ENCODE results near the gene PUSL1. TPM values are rescaled to one million over a fixed set of nuclear protein-coding genes. Genes with fewer than 3 reads are reported as not detected.

The PUSL1 gene
- polyA plus RNA-seq (2013, experiment 1 of 4), result 18.1 TPM
- 19.2 TPM for polyA plus RNA-seq (2013, experiment 2 of 4)
- polyA plus RNA-seq (2013, experiment 3 of 4), result 16.2 TPM
- 17.3 TPM for polyA plus RNA-seq (2013, experiment 4 of 4)

GRCh38 chr1:1307923-1308755 lies at the start of gene PUSL1, which contains the start of gene ACAP3:
TSS of gene PUSL1 (plus strand) at chr1:1308597. CDS start at chr1:1308644, 47 bp downstream.
TSS of gene ACAP3 (minus strand) at chr1:1307930. CDS start at chr1:1307815, 115 bp downstream.
- Histone ChIP-seq H3K36me3 (ENCODE audit: control insufficient read depth, insufficient read depth, low read length) (peaks cover 9% of the 10 kb centered on the region), H3K27ac (ENCODE audit: insufficient read depth, low read depth, low read length, poor library complexity, severe bottlenecking) (peak within 1 kb of the TSS; percentile 84), H3K27me3 (ENCODE audit: control insufficient read depth, insufficient read depth, low read length, poor library complexity, severe bottlenecking) (peaks cover 13% of the 10 kb centered on the region), H3K4me1 (ENCODE audit: control insufficient read depth, insufficient read depth, low read length) (peaks cover 36% of the 10 kb centered on the region), H3K4me3 (ENCODE audit: insufficient read depth, low read depth, low read length) (peak within 1 kb of the TSS; percentile 83), H3K9me3 (ENCODE audit: control insufficient read depth, low read length) (no peaks in the 10 kb centered on the region)
- WGBS, 2 experiments, result 0% methylated on average over 131 of the region's 131 CpGs

GRCh38 chr1:1259119-1259488 lies 49.3 kb upstream of the PUSL1 start:
- no peaks in the 10 kb centered on the region for H3K27me3 ChIP-seq (ENCODE audit: control insufficient read depth, insufficient read depth, low read length, poor library complexity, severe bottlenecking)
- H3K36me3 ChIP-seq (ENCODE audit: control insufficient read depth, insufficient read depth, low read length), result peaks cover 30% of the 10 kb centered on the region
- H3K27ac ChIP-seq (ENCODE audit: insufficient read depth, low read depth, low read length, poor library complexity, severe bottlenecking), result no peak overlapping the region
- H3K4me1 ChIP-seq (ENCODE audit: control insufficient read depth, insufficient read depth, low read length), result peaks cover 6% of the 10 kb centered on the region
- 96 to 98% methylated on average over 22 of the region's 22 CpGs for WGBS, 2 experiments
- no peak overlapping the region for H3K4me3 ChIP-seq (ENCODE audit: insufficient read depth, low read depth, low read length)
- no peaks in the 10 kb centered on the region for H3K9me3 ChIP-seq (ENCODE audit: control insufficient read depth, low read length)

- Histone ChIP-seq H3K27me3 (ENCODE audit: control insufficient read depth, insufficient read depth, low read length, poor library complexity, severe bottlenecking) (no peaks in the 10 kb centered on the region), H3K27ac (ENCODE audit: insufficient read depth, low read depth, low read length, poor library complexity, severe bottlenecking) (no peak overlapping the region), H3K36me3 (ENCODE audit: control insufficient read depth, insufficient read depth, low read length) (peaks cover 30% of the 10 kb centered on the region), H3K4me1 (ENCODE audit: control insufficient read depth, insufficient read depth, low read length) (peaks cover 6% of the 10 kb centered on the region), H3K4me3 (ENCODE audit: insufficient read depth, low read depth, low read length) (no peak overlapping the region), H3K9me3 (ENCODE audit: control insufficient read depth, low read length) (no peaks in the 10 kb centered on the region)
- 95 to 97% methylated on average over 18 of the region's 18 CpGs for WGBS, 2 experiments
These were observed 48.9 kb upstream of the PUSL1 start for GRCh38 chr1:1259540-1259939.

GRCh38 chr1:1259951-1260600 lies 48.3 kb upstream of the PUSL1 start:
- no peaks in the 10 kb centered on the region for H3K9me3 ChIP-seq (ENCODE audit: control insufficient read depth, low read length)
- WGBS, 2 experiments, result 95% methylated on average over 26 of the region's 26 CpGs
- H3K4me1 ChIP-seq (ENCODE audit: control insufficient read depth, insufficient read depth, low read length), result peaks cover 6% of the 10 kb centered on the region
- H3K27ac ChIP-seq (ENCODE audit: insufficient read depth, low read depth, low read length, poor library complexity, severe bottlenecking), result no peak overlapping the region
- no peaks in the 10 kb centered on the region for H3K27me3 ChIP-seq (ENCODE audit: control insufficient read depth, insufficient read depth, low read length, poor library complexity, severe bottlenecking)
- peaks cover 32% of the 10 kb centered on the region for H3K36me3 ChIP-seq (ENCODE audit: control insufficient read depth, insufficient read depth, low read length)
- H3K4me3 ChIP-seq (ENCODE audit: insufficient read depth, low read depth, low read length), result no peak overlapping the region

- H3K36me3 ChIP-seq (ENCODE audit: control insufficient read depth, insufficient read depth, low read length), result peaks cover 32% of the 10 kb centered on the region
- H3K27me3 ChIP-seq (ENCODE audit: control insufficient read depth, insufficient read depth, low read length, poor library complexity, severe bottlenecking), result no peaks in the 10 kb centered on the region
- no peak overlapping the region for H3K27ac ChIP-seq (ENCODE audit: insufficient read depth, low read depth, low read length, poor library complexity, severe bottlenecking)
- WGBS, 2 experiments, result 90 to 91% methylated on average over 16 of the region's 16 CpGs
- no peak overlapping the region for H3K4me3 ChIP-seq (ENCODE audit: insufficient read depth, low read depth, low read length)
- no peaks in the 10 kb centered on the region for H3K9me3 ChIP-seq (ENCODE audit: control insufficient read depth, low read length)
- H3K4me1 ChIP-seq (ENCODE audit: control insufficient read depth, insufficient read depth, low read length), result peaks cover 6% of the 10 kb centered on the region
These were observed 47.4 kb upstream of the PUSL1 start for GRCh38 chr1:1260843-1261560.

- WGBS, 2 experiments, result 96 to 97% methylated on average over 17 of the region's 17 CpGs
- Histone ChIP-seq H3K27me3 (ENCODE audit: control insufficient read depth, insufficient read depth, low read length, poor library complexity, severe bottlenecking) (no peaks in the 10 kb centered on the region), H3K27ac (ENCODE audit: insufficient read depth, low read depth, low read length, poor library complexity, severe bottlenecking) (no peak overlapping the region), H3K9me3 (ENCODE audit: control insufficient read depth, low read length) (no peaks in the 10 kb centered on the region), H3K4me1 (ENCODE audit: control insufficient read depth, insufficient read depth, low read length) (peaks cover 6% of the 10 kb centered on the region), H3K36me3 (ENCODE audit: control insufficient read depth, insufficient read depth, low read length) (peaks cover 33% of the 10 kb centered on the region), H3K4me3 (ENCODE audit: insufficient read depth, low read depth, low read length) (no peak overlapping the region)
These were observed 46.3 kb upstream of the PUSL1 start for GRCh38 chr1:1262071-1262470.

GRCh38 chr1:1262758-1263157 lies 45.6 kb upstream of the PUSL1 start:
- H3K36me3 ChIP-seq (ENCODE audit: control insufficient read depth, insufficient read depth, low read length), result peaks cover 36% of the 10 kb centered on the region
- no peaks in the 10 kb centered on the region for H3K9me3 ChIP-seq (ENCODE audit: control insufficient read depth, low read length)
- WGBS, 2 experiments, result 96 to 97% methylated on average over 8 of the region's 8 CpGs
- H3K4me3 ChIP-seq (ENCODE audit: insufficient read depth, low read depth, low read length), result no peak overlapping the region
- no peak overlapping the region for H3K27ac ChIP-seq (ENCODE audit: insufficient read depth, low read depth, low read length, poor library complexity, severe bottlenecking)
- H3K27me3 ChIP-seq (ENCODE audit: control insufficient read depth, insufficient read depth, low read length, poor library complexity, severe bottlenecking), result no peaks in the 10 kb centered on the region
- peaks cover 4% of the 10 kb centered on the region for H3K4me1 ChIP-seq (ENCODE audit: control insufficient read depth, insufficient read depth, low read length)

GRCh38 chr1:1264026-1264425 lies 44.4 kb upstream of the PUSL1 start:
- no peaks in the 10 kb centered on the region for H3K27me3 ChIP-seq (ENCODE audit: control insufficient read depth, insufficient read depth, low read length, poor library complexity, severe bottlenecking)
- 96 to 97% methylated on average over 9 of the region's 9 CpGs for WGBS, 2 experiments
- peaks cover 38% of the 10 kb centered on the region for H3K36me3 ChIP-seq (ENCODE audit: control insufficient read depth, insufficient read depth, low read length)
- no peak overlapping the region for H3K27ac ChIP-seq (ENCODE audit: insufficient read depth, low read depth, low read length, poor library complexity, severe bottlenecking)
- no peaks in the 10 kb centered on the region for H3K9me3 ChIP-seq (ENCODE audit: control insufficient read depth, low read length)
- no peak overlapping the region for H3K4me3 ChIP-seq (ENCODE audit: insufficient read depth, low read depth, low read length)
- H3K4me1 ChIP-seq (ENCODE audit: control insufficient read depth, insufficient read depth, low read length), result no peaks in the 10 kb centered on the region

GRCh38 chr1:1264868-1265272 lies 43.5 kb upstream of the PUSL1 start:
- H3K9me3 ChIP-seq (ENCODE audit: control insufficient read depth, low read length), result no peaks in the 10 kb centered on the region

More at GRCh38 chr1:1264868-1265272, 43.5 kb upstream of the PUSL1 start:
- Histone ChIP-seq H3K36me3 (ENCODE audit: control insufficient read depth, insufficient read depth, low read length) (peaks cover 32% of the 10 kb centered on the region), H3K27me3 (ENCODE audit: control insufficient read depth, insufficient read depth, low read length, poor library complexity, severe bottlenecking) (no peaks in the 10 kb centered on the region), H3K27ac (ENCODE audit: insufficient read depth, low read depth, low read length, poor library complexity, severe bottlenecking) (no peak overlapping the region), H3K4me1 (ENCODE audit: control insufficient read depth, insufficient read depth, low read length) (no peaks in the 10 kb centered on the region), H3K4me3 (ENCODE audit: insufficient read depth, low read depth, low read length) (no peak overlapping the region)
- 89 to 92% methylated on average over 10 of the region's 10 CpGs for WGBS, 2 experiments

All from ectodermal cell (in vitro differentiated cells).